ENCODE data around the gene ALCAM.
A peak's percentile ranks its signal among the peaks of the same experiment; 100 is the strongest.
"Not testable (repeated sequence)": the region's sequence is repeated elsewhere in the genome, so short reads cannot be mapped to it uniquely, and the experiment has no call there.

ALCAM gene

GRCh38 chr3:105579439-105579838, 212.7 kb downstream of the ALCAM start:
- no peak overlapping the region for H3K4me3 ChIP-seq
- no peaks in the 10 kb centered on the region for H3K9me3 ChIP-seq
- in situ Hi-C loops (cut with MboI; ENCODE audit: low sequenced_read_pairs) = no loop called here
- no peak for DNase-seq (ENCODE audit: low spot score in 2 of 2)
- H3K4me1 ChIP-seq = no peaks in the 10 kb centered on the region
- H3K27me3 ChIP-seq (ENCODE audit: low read depth) = no peaks in the 10 kb centered on the region
- H3K36me3 ChIP-seq (replicated peaks) = no peaks in the 10 kb centered on the region

GRCh38 chr3:105580296-105580965, 213.7 kb downstream of the ALCAM start:
- Histone ChIP-seq H3K4me1 (no peaks in the 10 kb centered on the region), H3K4me3 (no peak overlapping the region), H3K36me3 (replicated peaks) (no peaks in the 10 kb centered on the region), H3K9me3 (no peaks in the 10 kb centered on the region), H3K27me3 (ENCODE audit: low read depth) (no peaks in the 10 kb centered on the region)
- in situ Hi-C loops (cut with MboI; ENCODE audit: low sequenced_read_pairs) = no loop called here
- peak in 1 of 2 experiments; percentile 9 for DNase-seq (ENCODE audit: low spot score in 2 of 2)

DNA sequence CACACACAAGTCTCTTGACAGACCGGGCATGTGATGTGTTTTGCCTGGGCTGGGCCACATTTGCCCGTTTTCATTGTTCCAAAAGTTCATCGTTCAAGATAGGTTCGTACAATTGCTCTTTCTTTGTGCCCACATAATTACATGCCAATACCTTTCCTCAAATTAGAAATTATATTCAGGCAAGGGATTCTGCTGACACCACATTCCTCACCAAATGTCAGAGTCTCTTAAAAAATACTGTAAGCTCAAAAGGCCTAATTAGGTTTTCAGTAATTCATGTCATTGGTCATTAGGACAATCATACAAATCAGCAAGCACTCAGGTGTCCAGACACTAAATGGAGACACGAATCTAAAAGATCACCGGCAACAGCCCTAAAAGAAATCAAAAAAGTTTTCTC, 215.3 kb downstream of the ALCAM start:
- Histone ChIP-seq H3K27me3 (ENCODE audit: low read depth) (no peaks in the 10 kb centered on the region), H3K9me3 (no peaks in the 10 kb centered on the region), H3K36me3 (replicated peaks) (no peaks in the 10 kb centered on the region), H3K4me3 (no peak overlapping the region), H3K4me1 (no peaks in the 10 kb centered on the region)
- DNase-seq (ENCODE audit: low spot score in 2 of 2) = no peak
- in situ Hi-C loops (cut with MboI; ENCODE audit: low sequenced_read_pairs) = no loop called here

DNA sequence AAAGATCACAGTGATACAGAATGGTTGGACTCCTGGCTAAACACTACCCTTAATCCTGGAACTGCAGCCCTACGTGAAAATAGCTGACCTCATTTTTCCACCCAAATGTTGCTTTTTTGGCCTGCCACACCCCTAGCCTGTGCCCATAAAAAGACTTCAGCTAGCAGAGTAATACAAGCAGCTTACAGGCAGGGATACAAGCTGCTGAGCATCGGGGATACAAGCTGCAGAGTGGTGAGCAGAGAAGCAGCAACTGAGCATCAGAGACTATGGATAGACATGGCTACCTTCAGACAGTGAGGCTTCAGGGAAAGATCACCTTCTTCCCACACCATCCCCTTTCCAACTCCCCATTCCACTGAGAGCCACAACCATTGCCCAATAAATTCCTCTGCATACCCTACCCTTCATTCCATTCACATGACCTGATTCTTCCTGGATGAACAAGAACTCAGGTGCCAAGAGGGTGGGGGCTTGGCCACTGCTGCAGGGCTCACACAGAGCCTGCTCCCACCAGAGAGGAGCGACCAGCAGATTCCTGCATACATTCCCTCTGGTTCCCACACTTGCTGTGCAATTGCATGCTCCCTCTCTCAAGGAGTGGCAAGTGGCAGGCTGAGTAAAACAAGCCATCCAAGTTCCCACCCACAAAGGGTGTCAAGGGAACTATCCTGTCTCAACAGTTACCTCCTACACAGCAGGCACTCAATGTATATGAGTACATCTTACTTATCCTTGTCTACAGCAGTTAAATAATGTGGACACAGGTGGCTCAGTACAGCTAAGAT, 217.5 kb downstream of the ALCAM start:
- in situ Hi-C loops (cut with MboI; ENCODE audit: low sequenced_read_pairs) = no loop called here
- Histone ChIP-seq H3K4me3 (no peak overlapping the region), H3K4me1 (no peaks in the 10 kb centered on the region), H3K36me3 (replicated peaks) (no peaks in the 10 kb centered on the region), H3K9me3 (no peaks in the 10 kb centered on the region), H3K27me3 (ENCODE audit: low read depth) (no peaks in the 10 kb centered on the region)
- no peak for DNase-seq (ENCODE audit: low spot score in 2 of 2)

DNA sequence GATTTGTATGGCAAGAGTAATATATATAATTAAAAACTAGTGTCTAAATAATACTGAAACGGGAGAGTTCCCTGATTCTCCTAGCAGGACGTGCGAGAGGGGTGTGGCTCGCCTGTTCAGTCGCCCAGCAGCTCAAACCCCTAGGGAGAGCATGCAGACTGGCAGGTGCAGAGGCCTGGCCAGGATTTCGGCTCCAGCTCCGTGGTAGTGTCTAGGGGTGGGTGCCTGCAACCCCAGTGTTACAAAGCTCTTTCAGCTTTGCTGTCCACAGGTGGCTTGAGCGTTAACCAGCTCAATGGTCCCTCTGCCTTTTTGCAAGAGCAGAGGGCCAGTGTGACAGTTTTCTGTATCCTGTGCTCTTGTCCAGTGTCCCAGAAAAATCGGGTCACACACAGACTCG, 226.6 kb downstream of the ALCAM start:
- in situ Hi-C loops (cut with MboI; ENCODE audit: low sequenced_read_pairs) = no loop called here
- Histone ChIP-seq H3K4me3 (no peak overlapping the region), H3K9me3 (no peaks in the 10 kb centered on the region), H3K27me3 (ENCODE audit: low read depth) (no peaks in the 10 kb centered on the region), H3K4me1 (no peaks in the 10 kb centered on the region), H3K36me3 (replicated peaks) (no peaks in the 10 kb centered on the region)
- DNase-seq (ENCODE audit: low spot score in 2 of 2) = no peak

DNA sequence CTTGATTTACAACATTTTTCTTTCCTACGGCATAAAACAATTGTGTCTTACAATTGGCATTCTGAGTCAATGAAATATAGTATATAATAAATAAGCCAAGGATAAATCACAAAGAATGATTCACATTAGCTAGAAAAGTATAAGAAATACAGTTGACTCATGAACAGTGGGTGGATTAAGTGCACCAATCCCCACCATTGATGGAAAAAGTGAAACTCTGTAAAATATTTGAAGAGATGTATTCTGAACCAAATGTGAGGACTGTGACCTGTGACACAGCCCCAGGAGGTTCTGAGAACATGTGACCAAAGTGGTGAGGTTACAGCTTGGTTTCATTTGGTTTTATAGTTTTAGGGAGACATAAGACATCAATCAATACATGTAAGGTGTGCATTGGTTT, 227.5 kb downstream of the ALCAM start:
- no peaks in the 10 kb centered on the region for H3K9me3 ChIP-seq
- H3K4me3 ChIP-seq = no peak overlapping the region
- H3K27me3 ChIP-seq (ENCODE audit: low read depth) = no peaks in the 10 kb centered on the region
- no peak for DNase-seq (ENCODE audit: low spot score in 2 of 2)
- H3K36me3 ChIP-seq (replicated peaks) = no peaks in the 10 kb centered on the region
- in situ Hi-C loops (cut with MboI; ENCODE audit: low sequenced_read_pairs) = no loop called here
- no peaks in the 10 kb centered on the region for H3K4me1 ChIP-seq

DNA sequence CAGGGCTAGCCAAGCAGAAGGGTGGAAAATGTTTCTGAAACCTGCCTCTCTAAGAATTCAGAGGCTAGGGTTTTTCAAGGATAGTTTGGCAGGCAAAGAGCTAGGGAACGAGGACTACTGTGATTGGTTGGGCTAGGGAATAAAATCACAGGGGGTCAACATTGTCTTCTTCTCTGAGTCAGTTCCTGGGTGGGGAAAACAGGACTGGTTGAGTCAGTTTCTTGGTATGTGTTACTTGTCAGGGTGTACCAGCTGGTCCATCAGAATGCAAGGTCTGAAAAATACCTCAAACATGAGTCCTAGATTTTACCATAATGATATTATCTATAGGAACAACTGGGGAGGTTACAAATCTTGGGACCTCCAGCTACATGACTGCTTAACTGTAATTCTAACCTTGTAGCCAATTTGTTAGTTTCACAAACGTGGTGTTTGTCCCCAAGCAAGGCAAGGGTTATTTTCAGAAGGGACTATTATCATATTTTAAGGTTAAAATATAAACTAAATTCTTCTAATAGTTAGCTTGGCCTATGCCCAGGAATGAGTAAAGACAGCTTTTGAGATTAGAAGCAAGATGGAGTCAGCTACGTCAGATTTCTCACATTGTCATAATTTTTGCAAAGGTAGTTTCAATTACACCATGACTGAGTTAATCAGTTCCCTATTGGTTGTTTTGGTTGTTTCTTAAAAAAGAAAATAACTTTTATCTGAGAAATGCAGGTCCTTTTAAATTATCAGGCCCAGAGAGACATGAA, 231.5 kb downstream of the ALCAM start:
- Histone ChIP-seq H3K36me3 (replicated peaks) (no peaks in the 10 kb centered on the region), H3K4me1 (no peaks in the 10 kb centered on the region), H3K4me3 (no peak overlapping the region), H3K9me3 (no peaks in the 10 kb centered on the region), H3K27me3 (ENCODE audit: low read depth) (no peaks in the 10 kb centered on the region)
- in situ Hi-C loops (cut with MboI; ENCODE audit: low sequenced_read_pairs) = no loop called here
- no peak for DNase-seq (ENCODE audit: low spot score in 2 of 2)

DNA sequence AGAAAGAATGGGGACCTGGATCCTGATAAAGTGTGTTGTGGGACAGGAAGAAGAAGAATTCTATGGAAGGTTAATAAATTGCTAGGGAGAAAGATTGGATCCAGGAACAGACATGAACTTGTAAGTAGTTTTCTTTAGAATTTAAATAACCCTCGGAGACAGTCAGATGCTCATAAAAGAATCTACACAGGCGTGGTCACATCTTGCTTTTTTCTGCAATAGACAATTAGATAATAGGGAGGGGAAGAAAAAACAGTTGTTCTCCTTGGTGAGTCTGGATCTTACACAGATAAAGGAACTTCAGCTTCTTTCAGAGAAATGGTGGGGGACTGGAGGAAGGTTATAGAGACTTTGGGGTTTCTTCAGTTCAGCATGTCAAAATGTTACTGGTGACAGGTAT, 232.6 kb downstream of the ALCAM start:
- no peak overlapping the region for H3K4me3 ChIP-seq
- H3K27me3 ChIP-seq (ENCODE audit: low read depth) = no peaks in the 10 kb centered on the region
- H3K36me3 ChIP-seq (replicated peaks) = no peaks in the 10 kb centered on the region
- H3K4me1 ChIP-seq = no peaks in the 10 kb centered on the region
- DNase-seq (ENCODE audit: low spot score in 2 of 2) = no peak
- in situ Hi-C loops (cut with MboI; ENCODE audit: low sequenced_read_pairs) = no loop called here
- H3K9me3 ChIP-seq = no peaks in the 10 kb centered on the region

DNA sequence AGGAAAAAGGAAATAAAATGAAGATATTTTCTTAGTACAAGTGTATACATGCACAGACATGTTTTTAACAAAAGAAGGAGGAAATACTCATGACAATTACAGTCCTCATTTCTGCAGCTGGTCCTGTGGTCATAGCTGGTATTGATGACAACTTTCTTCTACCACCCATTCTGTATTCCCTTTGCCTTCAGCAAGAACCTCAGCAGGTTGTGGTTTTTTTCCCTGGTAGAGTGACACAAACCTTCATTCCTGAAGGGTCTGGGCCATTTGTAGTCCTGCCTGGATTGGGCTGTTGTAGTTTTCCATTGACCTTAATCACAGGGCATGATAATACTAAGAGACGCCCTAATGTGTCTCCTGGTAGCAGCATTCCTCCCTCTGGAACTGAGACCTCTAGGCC, 235.0 kb downstream of the ALCAM start:
- H3K4me3 ChIP-seq; H3K36me3 ChIP-seq (replicated peaks); H3K27me3 ChIP-seq (ENCODE audit: low read depth); in situ Hi-C loops (cut with MboI; ENCODE audit: low sequenced_read_pairs); H3K4me1 ChIP-seq; H3K9me3 ChIP-seq; DNase-seq (ENCODE audit: low spot score in 2 of 2): not testable (repeated sequence)

- H3K4me3 ChIP-seq; DNase-seq (ENCODE audit: low spot score in 2 of 2); H3K4me1 ChIP-seq; H3K9me3 ChIP-seq; in situ Hi-C loops (cut with MboI; ENCODE audit: low sequenced_read_pairs); H3K36me3 ChIP-seq (replicated peaks); H3K27me3 ChIP-seq (ENCODE audit: low read depth): not testable (repeated sequence)
These were observed 235.6 kb downstream of the ALCAM start for GRCh38 chr3:105602286-105602685.

- H3K36me3 ChIP-seq (replicated peaks); H3K4me1 ChIP-seq; H3K27me3 ChIP-seq (ENCODE audit: low read depth); H3K4me3 ChIP-seq; DNase-seq (ENCODE audit: low spot score in 2 of 2); H3K9me3 ChIP-seq; in situ Hi-C loops (cut with MboI; ENCODE audit: low sequenced_read_pairs): not testable (repeated sequence)
These were observed 236.8 kb downstream of the ALCAM start for GRCh38 chr3:105603516-105603915.

DNA sequence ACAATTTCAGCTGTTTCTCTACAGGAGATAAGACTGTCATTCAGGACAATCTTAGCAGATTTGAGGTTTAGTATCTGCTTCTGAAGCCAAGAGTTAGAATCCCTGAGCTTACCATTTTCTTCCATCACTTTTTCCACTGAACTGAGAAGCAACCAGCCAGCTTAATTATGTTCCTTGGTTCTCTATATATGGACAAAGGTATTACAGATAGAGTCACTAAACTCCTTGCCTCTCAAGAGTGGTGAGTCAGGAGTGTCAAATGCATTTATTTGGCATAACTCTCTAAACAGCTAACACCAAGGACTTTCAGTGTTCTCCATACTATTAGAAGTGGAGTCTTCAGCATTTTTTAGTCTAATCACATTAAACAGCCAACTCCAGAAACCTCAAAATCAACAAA, 239.3 kb downstream of the ALCAM start:
- no peaks in the 10 kb centered on the region for H3K27me3 ChIP-seq (ENCODE audit: low read depth)
- H3K36me3 ChIP-seq (replicated peaks) = no peaks in the 10 kb centered on the region
- H3K4me1 ChIP-seq = no peaks in the 10 kb centered on the region
- DNase-seq (ENCODE audit: low spot score in 2 of 2) = no peak
- H3K4me3 ChIP-seq = no peak overlapping the region
- no peaks in the 10 kb centered on the region for H3K9me3 ChIP-seq
- in situ Hi-C loops (cut with MboI; ENCODE audit: low sequenced_read_pairs) = no loop called here

DNA sequence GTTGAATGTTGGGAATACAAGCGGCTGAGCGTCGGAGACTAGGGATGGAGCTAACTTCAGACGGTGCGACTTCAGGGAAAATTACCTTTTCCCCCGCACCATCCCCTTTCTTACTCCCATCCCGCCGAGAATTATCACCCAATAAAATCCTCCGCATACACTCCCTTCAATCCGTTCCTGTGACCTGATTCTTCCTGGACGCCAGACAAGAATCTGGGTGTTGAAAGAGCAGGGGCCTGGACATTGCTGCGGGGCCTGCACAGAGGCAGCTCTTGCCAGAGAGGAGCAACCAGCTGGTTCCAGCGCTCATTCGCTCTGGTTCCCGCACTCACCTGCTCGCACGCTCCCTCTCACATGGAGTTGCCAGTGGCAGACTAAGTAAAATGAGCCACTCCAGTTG, 241.9 kb downstream of the ALCAM start:
- no peak overlapping the region for H3K4me3 ChIP-seq
- DNase-seq (ENCODE audit: low spot score in 2 of 2) = no peak

DNA sequence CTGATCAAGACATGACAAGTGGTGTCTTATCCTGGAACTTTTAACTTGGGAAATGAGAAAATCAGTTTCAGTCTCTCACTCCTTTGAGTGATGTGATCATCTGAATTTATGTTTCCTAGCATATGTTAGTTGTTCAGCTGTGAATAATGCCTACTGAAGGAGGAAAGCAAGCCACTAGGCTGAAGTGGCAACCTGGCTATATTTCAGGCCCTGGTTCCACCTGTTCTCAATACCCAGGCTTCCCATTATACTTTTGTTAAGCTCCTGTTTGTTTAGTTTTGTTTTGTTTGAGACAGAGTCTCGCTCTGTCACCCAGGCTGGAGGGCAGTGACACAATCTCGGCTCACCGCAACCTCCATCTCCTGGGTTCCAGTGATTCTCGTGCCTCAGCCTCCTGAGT, 243.8 kb downstream of the ALCAM start:
- Histone ChIP-seq H3K9me3 (no peaks in the 10 kb centered on the region), H3K27me3 (ENCODE audit: low read depth) (no peaks in the 10 kb centered on the region), H3K4me1 (no peaks in the 10 kb centered on the region), H3K36me3 (replicated peaks) (no peaks in the 10 kb centered on the region), H3K4me3 (no peak overlapping the region)
- in situ Hi-C loops (cut with MboI; ENCODE audit: low sequenced_read_pairs) = no loop called here
- DNase-seq (ENCODE audit: low spot score in 2 of 2) = no peak

More for the DNA sequence above, 241.9 kb downstream of the ALCAM start:
- Histone ChIP-seq H3K9me3 (no peaks in the 10 kb centered on the region), H3K4me1 (no peaks in the 10 kb centered on the region), H3K27me3 (ENCODE audit: low read depth) (no peaks in the 10 kb centered on the region), H3K36me3 (replicated peaks) (no peaks in the 10 kb centered on the region)
- in situ Hi-C loops (cut with MboI; ENCODE audit: low sequenced_read_pairs) = no loop called here

Measured in HAP-1 (cell line).